Endometrium (tissue), 2 donors: ENCODE results near the gene GRHPR.

ENCODE experiments used
- FAIRE-seq: peaks from 2 replicates; lab custom pipeline; 2012; peaks lifted over from hg19 to GRCh38; lab: Jason Lieb, UNC
- donor health status: control.
- donor health status: control.

Gene GRHPR

DNA sequence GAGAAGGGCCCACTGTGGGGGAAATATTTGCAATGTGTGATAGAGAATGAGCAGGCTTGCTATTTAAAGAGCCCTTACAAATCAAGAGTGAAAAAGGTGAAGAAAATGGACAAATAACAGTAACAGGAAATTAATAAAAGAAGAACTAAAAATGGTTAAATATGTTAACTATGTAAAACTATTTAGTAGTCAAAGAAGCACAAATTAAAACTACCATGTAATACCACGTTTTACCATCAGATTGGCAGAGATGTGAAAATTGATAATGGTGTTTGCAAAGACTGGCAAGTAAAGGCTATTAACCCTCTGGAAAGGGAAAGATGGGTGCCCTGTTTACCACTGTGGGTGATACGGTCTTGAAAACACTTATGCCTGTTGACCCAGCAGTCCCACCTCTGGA is 23.2 kb upstream of the GRHPR start:
- no peak for FAIRE-seq

DNA sequence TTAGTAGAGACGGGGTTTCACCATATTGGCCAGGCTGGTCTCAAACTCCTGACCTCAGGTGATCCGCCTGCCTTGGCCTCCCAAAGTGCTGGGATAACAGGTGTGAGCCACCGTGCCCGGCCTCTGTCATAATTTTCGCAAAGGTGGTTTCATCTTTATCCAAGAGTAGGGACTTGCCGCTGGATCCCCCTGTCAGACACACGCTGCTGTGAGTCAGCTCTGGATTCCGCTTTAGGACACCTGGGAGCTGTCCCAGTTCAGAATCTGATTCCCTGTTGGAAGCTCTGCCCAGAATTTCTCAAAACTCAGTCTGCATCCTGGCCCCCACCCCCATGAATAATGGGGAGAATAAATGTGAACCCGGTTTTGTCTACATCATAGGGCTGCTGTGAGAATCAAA is 17.9 kb upstream of the GRHPR start:
- no peak for FAIRE-seq

DNA sequence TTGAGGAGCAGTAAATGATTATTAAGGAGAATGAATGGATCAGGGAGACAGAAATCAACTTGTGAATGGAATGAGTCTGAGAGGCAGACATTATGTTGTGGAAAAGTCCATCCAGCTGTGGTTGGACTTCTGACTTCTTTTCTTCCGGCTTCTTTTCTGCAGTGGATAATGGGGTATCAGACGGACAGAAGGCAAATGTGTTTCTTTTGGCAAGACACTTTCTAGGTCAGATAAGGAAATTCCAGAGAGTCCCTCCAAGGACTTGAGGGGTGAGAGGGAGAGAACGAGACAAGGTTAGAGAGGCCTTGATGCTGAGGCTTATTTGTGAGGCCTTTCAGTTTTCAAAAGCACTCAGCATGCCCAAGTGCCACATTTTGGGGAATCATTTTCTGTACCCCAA is 17.1 kb upstream of the GRHPR start:
- FAIRE-seq, result no peak

DNA sequence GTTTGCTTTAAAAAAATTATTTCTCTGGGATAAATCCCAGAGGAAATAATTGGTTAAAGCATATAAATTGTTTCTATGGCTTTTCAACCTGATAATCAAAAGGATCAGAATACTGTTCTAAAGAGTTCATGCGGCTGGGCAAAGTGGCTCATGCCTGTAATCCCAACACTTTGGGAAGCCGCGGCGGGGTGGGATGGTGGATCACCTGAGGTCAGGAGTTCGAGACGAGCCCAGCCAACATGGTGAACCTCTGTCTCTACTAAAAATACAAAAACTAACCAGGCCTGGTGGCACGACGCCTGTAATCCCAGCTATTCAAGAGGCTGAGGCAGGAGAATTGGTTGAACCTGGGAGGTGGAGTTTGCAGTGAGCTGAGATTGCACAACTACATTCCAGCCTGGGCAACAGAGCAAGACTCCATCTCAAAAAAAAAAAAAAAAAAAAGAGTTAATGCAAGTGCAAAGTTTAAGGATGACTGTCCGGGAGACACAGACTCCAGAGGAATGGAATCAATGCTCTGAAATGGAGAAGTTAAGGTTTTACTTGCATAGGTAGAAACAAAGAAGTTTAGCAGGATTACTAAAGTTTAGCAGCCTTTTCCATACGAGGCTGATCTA is 16.6 kb upstream of the GRHPR start:
- no peak for FAIRE-seq

DNA sequence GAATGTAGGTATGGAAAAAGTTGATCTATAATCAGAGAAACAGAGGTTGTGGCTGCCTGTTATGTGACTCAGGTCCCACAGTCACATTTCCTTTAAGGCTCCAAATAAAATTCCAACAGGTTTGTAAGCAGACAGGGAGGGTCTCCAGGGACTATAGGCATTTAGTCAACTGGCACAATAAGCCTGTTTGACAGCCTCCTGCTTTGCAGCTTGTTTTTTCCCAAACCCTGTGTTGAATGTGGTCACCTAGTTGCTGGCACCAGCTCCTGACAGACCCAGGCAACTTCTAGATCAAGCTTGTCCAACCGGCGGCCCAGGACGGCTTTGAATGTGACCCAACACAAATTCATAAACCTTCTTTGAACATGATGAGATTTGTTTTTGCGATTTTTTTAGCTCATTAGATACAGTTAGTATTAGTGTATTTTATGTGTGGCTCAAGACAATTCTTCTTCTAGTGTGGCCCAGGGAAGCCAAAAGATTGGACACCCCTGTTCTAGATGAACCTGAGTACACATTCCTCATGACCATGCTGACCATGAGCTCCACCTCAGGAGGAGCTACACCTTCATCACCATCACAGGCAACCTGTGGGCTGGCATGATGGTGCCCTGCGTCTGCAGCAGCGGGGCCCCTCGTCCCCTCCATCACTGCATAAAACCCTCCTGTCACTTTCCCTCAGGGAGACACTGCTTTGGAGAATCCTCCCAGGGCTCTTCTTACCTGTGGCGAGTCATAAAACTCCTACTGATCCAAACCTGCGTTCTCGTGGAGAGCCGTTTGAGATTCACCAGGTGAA is 15.7 kb upstream of the GRHPR start:
- no peak for FAIRE-seq

DNA sequence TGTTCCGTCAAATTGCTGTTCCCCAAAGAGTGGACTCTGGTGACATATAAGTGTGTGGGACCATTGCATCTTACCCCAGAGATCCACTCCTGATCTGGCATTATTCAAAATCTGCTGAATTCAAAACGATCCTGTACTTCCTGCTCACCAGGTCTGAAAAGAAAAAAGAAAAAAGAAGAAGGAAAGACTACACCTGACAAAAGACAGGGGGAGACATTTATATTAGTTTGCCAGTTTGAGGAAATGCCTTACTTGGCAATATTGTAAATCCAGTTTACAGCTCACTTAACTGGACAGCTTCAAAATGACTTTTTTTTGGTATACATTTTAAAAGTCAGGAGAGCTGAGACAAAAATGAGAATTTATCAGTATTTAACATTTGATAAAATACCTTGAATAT is 15.0 kb upstream of the GRHPR start:
- FAIRE-seq, result no peak

DNA sequence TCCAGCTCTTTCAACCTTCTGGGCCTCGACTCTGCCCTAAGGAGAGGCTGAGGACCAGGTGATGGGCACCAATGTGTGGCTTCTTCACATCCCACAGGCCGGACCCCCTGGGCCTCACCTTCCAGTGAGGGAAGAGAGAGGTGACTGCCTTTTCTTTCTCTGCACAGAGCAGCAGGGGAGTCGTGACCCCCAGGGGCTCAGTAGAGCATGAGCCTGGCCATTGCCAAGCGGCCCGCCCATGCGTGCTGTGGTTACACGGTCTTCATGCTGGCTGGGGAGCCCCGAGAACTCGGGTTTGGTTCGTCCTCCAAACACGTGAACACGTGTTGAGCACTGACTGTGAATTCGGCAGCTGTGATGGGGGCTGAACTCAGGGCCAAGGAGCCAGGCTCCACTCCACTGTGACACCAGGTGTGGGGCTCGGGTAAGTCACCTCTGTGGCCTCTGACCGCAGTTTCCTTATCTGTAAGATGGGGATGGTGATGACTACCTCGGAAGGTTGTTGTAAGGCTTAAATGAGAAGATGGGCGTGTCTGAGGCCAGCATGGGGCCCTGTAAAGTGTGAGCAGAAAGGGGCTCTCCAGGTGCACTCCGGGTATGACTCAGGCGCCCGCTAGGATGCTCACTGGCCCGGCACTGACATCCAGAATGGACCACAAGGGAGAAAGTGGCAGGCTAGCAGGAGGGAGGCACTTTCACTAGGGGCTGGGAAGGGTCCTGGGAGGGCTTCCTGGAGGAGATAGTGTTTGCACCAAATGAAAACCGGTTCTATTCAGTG is 13.4 kb upstream of the GRHPR start:
- no peak for FAIRE-seq

DNA sequence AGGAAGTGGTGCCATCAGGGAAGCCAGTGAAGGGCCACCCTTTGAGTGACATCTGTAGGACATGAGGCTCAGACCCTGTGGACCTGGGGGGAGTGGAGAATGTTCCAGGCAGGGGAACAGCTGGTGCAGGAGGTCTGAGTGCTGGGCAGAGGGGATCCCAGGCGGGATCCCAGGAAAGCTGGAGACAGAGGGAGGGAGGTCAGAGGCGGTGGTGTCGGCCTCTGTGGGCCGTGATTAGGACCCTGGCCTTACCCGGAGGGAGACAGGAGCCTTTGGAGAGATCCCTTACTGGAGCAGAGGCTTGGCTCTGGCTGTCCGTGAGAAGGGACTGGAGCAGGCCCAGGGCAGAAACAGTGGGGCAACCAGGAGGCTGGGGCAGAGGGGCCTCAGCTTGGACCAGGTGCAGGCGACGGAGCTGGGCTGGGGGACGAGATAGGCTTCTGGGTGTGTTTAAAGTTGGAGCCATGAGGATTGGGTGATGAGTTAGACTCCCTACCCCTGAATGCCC is 12.1 kb upstream of the GRHPR start:
- no peak for FAIRE-seq

DNA sequence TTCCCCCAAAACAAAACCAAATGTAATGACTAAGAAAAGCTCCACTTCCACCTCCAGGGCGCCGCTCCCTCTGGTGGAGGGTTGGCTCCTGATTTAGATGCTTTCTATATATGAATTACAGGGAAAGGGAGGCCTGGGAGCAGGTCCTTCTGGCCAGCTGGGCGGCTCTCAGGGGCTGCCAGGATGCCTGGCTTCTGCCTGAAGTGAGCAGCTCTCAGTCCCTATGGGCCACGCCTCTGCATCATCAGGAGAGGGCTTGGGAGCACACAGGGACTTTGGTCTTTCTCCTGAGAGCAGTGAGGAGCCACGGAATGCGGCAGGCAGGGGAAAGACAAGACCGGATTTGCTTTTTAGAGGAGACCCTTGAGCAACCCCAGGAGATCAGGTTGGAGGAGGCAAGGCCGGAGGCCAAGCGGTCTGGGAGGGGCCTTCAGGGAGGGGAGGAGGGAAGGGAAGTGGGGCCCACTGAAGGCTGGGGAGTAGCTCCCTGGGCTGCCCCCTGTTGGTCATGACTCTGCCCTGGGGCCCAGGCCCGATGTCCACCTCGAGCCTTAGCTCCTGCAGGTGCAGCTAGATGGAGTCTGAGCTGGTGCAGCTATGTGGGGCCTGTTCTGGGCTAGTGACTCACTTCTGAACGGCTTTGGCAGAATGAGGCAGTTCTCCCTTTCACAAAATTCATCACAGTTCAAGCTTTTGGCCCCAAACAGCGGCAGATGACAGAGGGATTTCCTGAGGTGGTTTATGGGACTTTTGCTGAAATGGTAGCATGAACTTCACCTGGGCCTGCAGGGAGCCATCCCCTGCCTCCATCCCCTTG is 11.3 kb upstream of the GRHPR start:
- FAIRE-seq, result no peak

DNA sequence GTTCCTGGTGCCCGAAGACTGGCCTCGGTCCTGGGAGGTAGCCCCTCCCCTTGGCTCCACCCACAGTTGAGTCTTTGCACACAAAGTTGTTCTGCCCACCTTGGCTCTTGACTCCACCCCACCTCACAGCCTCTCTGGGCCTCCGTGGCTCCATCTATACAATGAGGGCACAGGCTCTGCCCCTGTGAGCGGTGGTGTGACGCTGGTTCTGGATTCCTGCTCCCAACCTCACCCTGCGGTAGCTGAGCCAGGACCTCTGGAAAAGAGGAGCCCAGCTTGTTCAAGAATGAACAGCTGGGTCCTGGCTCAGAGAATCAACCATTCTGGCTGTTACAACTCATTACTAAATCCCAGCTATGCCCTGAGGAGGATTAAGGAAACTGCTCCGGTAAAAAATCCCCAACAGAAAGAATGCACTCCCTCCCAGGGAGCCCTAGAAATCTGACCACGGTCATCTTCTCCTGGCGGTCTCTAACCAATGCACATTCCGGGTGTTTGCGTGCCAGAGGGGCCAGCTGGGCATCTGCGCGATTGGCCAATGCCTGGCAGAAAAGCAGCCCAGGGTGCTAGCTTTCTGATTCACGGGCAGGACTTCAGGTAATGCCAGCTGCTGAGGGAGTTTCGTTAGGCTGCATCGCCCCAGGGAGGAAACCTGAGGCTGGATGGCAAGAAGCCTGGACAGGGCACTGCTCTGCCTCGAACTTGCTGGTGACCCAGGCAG is 9.9 kb upstream of the GRHPR start:
- FAIRE-seq, result no peak

DNA sequence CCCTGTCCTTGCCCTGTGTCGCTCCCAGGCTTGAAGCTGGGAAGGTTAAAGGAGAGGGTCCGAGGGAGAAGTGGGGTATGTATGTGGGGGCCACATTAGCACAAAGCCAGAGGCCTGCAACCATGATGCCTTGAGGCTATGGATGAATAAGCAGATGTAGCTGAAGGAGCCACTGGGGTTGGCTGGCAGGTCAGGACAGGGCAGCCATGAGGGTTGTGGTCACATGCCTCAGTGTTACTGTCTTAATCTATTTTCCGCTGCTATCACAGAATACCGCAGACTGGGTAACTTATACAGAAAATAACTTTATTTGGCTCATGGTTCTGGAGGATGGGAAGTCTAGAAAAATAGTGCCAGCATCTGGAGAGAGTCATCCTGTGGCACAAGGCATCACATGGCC is 9.2 kb upstream of the GRHPR start:
- FAIRE-seq, result no peak

DNA sequence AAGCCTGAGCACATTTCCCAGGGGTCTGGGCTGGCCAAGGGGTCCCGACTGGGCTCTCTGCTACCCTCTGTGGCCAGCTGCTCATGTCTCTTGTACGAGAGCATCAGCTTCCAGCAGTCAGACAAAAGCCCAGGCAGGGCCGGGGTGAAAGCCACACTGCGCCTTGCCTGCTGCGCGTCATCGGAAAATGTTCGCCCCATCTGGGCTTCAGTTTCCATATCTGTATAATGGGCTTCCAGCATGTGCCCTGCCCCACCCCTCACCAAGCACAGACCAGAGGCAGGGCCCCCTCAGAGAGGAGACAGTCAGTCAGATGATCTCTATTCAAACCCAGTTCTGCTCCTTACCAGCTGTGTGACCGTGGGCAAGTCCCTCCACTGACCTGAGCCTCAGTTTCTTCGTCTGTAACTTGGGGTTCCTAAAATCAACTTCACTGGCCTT is 8.0 kb upstream of the GRHPR start:
- FAIRE-seq, result no peak

DNA sequence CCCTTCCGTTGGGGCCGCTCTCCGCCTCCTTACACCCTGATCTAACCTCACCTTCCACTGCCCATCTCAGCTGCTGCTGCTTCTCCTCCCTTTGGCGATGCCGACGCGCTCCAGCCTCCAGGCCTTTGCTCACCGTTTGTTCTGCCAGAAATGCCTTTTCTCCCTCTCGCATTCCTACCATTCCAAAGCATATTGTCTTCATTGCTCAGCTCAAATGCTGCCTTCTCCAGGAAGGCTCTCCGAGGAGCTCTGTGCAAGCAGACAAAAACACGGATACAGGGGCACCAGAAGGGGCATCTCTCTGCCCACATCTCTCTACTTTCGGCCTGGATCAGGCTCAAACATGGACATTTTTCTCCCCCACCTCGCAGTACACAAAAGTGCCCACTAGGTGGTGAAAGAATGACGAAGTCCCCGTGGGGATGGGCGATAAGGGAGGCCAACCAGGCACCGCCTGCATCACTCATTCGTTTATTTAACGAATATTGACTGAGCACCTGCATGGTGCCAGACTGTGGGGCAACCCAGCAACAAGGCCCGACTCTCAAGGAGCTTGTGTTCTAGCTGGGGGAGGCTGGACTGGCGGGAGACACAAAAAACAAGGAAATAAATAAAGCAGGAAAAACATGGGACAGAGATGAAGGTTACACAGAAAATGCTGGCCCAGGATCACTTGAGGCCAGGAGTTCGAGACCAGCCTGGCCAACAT is 7.3 kb upstream of the GRHPR start:
- no peak for FAIRE-seq

DNA sequence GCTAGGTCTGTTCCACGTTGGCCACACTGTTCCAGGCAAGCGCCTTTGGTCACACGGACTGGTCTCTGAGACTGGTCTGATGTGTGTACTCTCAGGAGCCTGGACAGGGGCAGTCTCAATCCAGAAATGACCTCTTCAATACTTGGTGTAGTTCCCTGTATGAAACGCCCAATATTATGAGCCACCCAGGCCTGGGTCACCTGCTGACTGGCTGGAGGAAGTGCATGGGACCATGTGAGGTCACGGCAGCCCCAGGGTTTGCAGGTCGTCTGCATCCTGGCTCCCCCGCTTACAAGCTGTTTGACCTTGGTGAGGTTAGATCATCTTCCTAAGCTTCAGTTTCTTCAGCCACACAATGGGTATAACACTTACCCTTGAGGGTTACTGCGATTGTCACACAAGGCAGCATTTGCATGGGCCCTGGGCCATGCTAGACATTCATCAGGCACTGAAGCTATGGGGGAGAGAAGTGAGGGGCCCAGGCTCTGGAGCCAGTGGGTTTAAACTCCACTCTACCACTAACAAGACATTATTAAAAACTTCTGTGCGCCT is 5.2 kb upstream of the GRHPR start:
- FAIRE-seq, result no peak

DNA sequence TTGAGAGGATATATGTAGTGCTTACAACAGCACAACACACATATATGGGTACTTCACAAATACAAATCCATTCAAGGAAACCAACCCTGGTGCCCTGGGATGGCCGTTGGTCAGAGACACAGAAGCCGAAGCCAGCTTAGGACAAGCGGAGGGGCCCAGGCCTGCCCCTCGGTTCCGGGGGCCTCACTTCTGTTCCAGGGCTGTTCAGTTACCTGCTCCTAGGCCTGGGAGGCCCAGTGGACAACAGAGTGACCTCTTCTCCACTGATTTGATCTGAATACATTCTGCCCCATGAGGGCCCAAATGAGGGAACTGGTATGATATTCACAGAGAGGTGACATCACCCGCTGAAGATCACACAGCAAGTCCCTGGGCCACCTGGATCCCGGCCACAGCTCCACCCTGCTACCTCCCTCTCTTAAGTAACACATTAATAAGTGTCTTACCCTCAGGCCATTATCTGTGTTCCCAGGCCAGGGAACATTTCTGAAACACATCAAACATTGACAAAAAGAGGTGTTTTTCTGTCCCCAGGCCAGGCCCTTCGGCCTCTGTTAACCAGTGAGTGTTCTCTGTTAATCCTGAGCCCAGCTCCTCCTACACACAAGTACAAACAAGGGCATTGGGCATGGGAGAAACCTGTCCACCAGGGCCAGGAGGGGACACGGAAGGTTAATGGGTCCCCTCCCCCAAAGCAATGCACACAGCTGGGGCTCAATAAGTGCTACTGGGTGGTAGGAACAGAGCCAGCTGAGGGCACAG is 4.5 kb upstream of the GRHPR start:
- FAIRE-seq, result no peak

DNA sequence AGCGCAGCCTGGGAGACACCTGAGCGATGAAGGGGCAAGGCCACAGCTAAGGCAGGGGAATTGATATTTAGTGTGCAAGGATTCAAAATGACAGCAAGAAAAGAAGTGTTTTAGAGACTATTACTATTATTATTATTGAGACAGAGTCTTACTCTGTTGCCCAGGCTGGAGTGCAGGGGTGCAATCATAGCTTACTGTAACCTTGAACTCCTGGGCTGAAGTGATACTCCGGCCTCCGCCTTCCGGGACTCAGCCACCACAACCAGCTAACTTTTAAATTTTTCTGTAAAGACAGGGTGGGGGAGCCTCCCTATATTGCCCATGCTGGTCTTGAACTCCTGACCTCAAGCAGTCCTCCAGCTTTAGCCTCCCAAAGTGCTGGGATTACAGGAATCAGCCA is 3.3 kb upstream of the GRHPR start:
- FAIRE-seq, result no peak

DNA sequence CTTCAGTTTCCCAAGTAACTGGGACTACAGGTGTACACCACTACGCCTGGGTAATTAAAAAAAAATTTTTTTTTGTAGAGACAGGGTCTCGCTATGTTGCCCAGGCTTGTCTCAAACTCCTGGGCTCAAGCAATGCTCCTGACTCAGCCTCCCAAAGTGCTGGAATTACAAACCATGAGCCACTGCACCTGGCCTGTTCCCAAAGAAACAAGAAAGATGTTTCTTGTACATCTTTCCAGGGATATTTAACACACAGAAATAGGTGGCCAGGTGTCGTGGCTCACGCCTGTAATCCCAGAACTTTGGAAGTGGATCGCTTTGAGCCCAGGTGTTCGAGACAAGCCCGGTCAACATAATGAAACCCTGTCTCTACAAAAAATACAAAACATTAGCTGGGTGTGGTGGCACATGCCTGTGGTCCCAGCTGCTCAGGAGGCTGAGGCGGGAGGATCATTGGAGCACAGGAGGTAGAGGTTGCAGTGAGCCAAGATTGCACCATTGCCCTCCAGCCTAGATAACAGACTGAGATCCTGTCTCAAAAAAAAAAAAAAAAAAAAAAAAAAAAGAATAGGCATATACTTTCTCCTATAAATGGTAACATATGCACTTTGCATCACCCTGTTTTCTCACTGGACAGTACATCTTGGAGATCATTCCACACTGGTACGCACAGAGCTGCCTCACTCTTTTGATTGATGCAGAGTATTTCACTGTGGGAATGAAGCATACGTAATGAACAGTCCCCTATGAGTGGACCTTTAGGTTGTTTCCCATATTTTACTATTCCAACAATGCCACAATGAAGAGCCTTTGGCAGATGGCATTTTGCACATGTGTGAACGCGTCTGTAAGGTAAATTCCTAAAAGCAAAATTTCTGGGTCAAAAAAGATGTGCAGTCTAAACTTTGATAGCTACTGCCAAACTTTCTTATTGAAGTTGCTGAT is 2.0 kb upstream of the GRHPR start:
- FAIRE-seq, result no peak

DNA sequence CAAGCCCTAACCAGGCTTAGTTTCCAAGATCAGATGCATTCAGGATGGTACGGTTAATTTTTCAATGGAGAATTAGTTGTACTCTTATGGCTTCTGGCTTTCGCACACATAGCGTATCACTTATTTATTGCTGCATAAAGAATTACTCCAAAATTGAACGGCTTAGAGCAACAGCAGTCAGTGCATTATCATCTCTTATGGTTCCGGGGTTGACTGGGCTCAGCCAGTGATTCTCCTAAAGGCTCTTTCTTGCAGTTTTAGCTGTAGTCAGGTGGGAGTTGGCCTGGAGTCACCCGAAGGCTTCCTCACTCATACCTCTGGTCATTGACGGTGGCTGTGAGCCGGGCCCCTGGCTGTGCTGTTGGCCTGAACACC is 595 bp upstream of the GRHPR start:
- no peak for FAIRE-seq

DNA sequence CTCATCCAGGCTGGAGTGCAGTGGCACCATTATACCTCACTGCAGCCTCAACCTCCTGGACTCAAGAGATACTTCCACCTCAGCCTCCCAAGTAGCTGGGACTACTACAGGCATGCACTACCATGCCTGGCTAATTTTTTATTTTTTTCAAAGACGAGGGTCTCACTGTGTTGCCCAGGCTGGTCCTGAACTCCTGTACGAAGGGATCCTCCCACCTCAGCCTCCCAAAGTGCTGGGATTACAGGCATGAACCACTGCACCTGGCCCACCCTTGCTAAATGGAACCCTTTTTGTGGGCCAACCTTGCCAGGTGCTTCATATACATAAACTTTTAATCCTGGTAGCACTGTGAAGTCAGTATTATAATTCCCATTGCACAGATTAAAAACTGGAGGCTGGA is 1.0 kb downstream of the GRHPR start:
- FAIRE-seq, result no peak
